Tibial nerve (tissue), 4 donors: ENCODE data around the gene ZC2HC1C. TPM values are rescaled to one million over a fixed set of nuclear protein-coding genes. Genes with fewer than 3 reads are reported as not detected.

Experiments
- DNase-seq, 2 donors: peaks; one replicate each; pipeline ENCODE4 v3.0.0-alpha.2; 2019; ENCODE audit warnings: low spot score in 2 of 2
- H3K27ac ChIP-seq, 4 donors: fragments of 200-600 bp; sonication (generic) in 3 of 4; one replicate each; pipeline ENCODE4 v1.5.1; 2017 to 2019; ENCODE audit warnings: mild to moderate bottlenecking in 1 of 4
- H3K27me3 ChIP-seq, 2 donors: fragments of 200-600 bp; sonication (generic) in 1 of 2; one replicate each; pipeline versions ENCODE4 v1.5.1 to v1.6.0; 2017 to 2019
- H3K36me3 ChIP-seq, 3 donors: fragments of 200-600 bp; sonication (generic); one replicate each; pipeline ENCODE4 v1.5.1; 2018 to 2019
- H3K4me1 ChIP-seq, 4 donors: fragments of 200-600 bp; sonication (generic) in 3 of 4; one replicate each; pipeline ENCODE4 v1.5.1; 2017 to 2019
- H3K4me3 ChIP-seq, 4 donors: fragments of 200-600 bp; sonication (generic) in 3 of 4; one replicate each; pipeline ENCODE4 v1.5.1; 2017 to 2019; ENCODE audit warnings: mild to moderate bottlenecking in 1 of 4, moderate library complexity in 1 of 4
- H3K9me3 ChIP-seq, 4 donors: fragments of 200-600 bp; sonication (generic) in 3 of 4; one replicate each; pipeline ENCODE4 v1.5.1; 2017 to 2019
- CTCF ChIP-seq, 5 experiments: fragments of 200-600 bp in 3 of 5; fragments of 450-650 bp in 2 of 5; sonication (generic) in 3 of 5; IDR thresholded peaks; one replicate each; pipeline ENCODE4 v1.5.1; 2016 to 2019; ENCODE audit warnings: antibody characterized with exemption in 5 of 5, mild to moderate bottlenecking in 3 of 5, moderate library complexity in 2 of 5
- EP300 ChIP-seq, 2 donors: sonication (generic); formaldehyde crosslinking; IDR thresholded peaks; one replicate each; pipeline ENCODE4 v1.6.1; 2017; ENCODE audit warnings: antibody characterized with exemption in 2 of 2, mild to moderate bottlenecking in 1 of 2
- POLR2A ChIP-seq, 2 donors: fragments of 450-650 bp; IDR thresholded peaks; one replicate each; pipeline ENCODE4 v1.6.1; 2017; ENCODE audit warnings: antibody characterized with exemption in 2 of 2, mild to moderate bottlenecking in 2 of 2, moderate library complexity in 2 of 2
- WGBS, 2 donors: methylation state at CpG; one replicate each; pipeline ENCODE4 v1.1.5; 2018; 5-methylcytosine and 5-hydroxymethylcytosine counted together
- total RNA-seq, 4 donors: library from RNA; depleted of rRNA; stranded (reverse); fragments of >200 nt; gene quantifications; one replicate each; pipeline ENCODE4 v1.1.0, GENCODE V29; 2016

ZC2HC1C gene
- total RNA-seq, 4 donors from 2014 or later: 0.78 to 3.1 (median 1.2) TPM

- Histone ChIP-seq H3K27ac (peak within 1 kb of the TSS; percentile 89 to 96 (median 92)), H3K9me3 (no peaks in the 10 kb centered on the region), H3K36me3 (no peaks in the 10 kb centered on the region), H3K27me3 (no peaks in the 10 kb centered on the region), H3K4me3 (peak within 1 kb of the TSS; percentile 62 to 86 (median 70)), H3K4me1 (peaks cover 0 to 43% (median 23%) of the 10 kb centered on the region in 4 donors)
- peak; percentile 64 to 67 for DNase-seq
- TF ChIP-seq EP300 (IDR thresholded peaks at IDR 0.05): peak; percentile 42 to 95
- peak in 1 of 5 experiments; percentile 32 for TF ChIP-seq CTCF (IDR thresholded peaks at IDR 0.05)
- peak; percentile 54 to 78 for TF ChIP-seq POLR2A (IDR thresholded peaks at IDR 0.05)
- WGBS, 2 donors: 0% methylated on average over 42 to 55 of the region's 59 CpGs
Observed at GRCh38 chr14:75050852-75051555, 18.4 kb upstream of the ZC2HC1C start, which contains the start of gene MLH3. TSS of gene MLH3 (minus strand) at chr14:75051467. CDS start at chr14:75049655, 1,812 bp downstream.

- Histone ChIP-seq H3K9me3 (no peaks in the 10 kb centered on the region), H3K4me3 (peak overlapping the region; percentile 62 to 86 (median 70)), H3K27me3 (no peaks in the 10 kb centered on the region), H3K27ac (peak overlapping the region; percentile 89 to 96 (median 92)), H3K36me3 (no peaks in the 10 kb centered on the region), H3K4me1 (peaks cover 0 to 43% (median 23%) of the 10 kb centered on the region in 4 donors)
- 21 to 26% methylated on average over 5 of the region's 5 CpGs for WGBS, 2 donors
- TF ChIP-seq EP300 (IDR thresholded peaks at IDR 0.05) (no peak), POLR2A (IDR thresholded peaks at IDR 0.05) (no peak), CTCF (IDR thresholded peaks at IDR 0.05) (no peak)
- no peak for DNase-seq
Observed at GRCh38 chr14:75051556-75051899, 17.9 kb upstream of the ZC2HC1C start.

DNA sequence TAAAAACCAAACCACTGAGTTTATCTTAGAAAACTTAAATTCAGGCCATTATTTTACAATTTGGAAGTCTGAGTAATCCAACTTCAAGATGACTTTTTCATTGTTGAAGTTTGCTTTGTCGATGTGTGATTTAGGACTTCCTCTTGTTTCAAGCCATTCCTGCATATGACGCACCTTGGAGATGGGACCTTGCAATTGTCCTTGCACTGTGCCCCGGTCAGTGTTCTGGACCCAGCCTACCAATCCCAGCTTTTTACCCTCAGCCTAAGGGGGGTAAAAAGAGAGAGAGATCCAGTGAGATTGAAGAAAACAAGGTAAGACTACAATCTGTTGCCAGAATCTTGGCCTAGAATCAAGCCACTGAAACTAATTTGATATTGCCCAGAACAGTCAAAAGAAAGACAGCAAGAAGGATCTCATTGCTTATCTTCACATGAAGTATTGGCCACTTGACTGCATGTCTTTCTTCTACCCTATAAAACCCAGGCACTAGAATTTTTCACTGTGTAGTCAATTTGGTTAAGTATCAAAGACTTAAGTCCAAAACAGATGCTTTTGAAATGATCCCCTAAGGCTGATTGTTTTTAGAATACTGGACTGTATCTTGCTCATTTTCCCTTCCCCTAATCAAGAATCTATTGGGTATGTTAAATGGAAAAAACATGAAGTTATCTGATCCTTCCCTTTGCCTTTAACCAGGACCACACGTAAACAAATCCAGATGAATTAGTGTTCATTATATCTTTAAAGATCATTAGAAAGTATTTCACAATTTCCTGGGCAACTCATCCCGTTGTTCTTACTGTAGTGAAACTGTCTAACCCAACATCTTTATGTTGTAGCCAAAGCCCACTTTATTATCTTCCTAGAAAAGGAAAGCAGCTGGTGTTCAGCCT lies 15.8 kb upstream of the ZC2HC1C start:
- DNase-seq: no peak
- Histone ChIP-seq H3K27me3 (no peaks in the 10 kb centered on the region), H3K27ac (no peak overlapping the region), H3K4me3 (no peak overlapping the region), H3K4me1 (peaks cover 0 to 23% (median 15%) of the 10 kb centered on the region in 4 donors), H3K9me3 (no peaks in the 10 kb centered on the region), H3K36me3 (no peaks in the 10 kb centered on the region)
- 66 to 67% methylated on average over 5 of the region's 5 CpGs for WGBS, 2 donors
- TF ChIP-seq EP300 (IDR thresholded peaks at IDR 0.05) (no peak), POLR2A (IDR thresholded peaks at IDR 0.05) (no peak), CTCF (IDR thresholded peaks at IDR 0.05) (no peak)

GRCh38 chr14:75054421-75054820 lies 15.0 kb upstream of the ZC2HC1C start:
- WGBS, 2 donors: 53 to 86% methylated on average over 1 of the region's 1 CpG
- Histone ChIP-seq H3K4me3 (no peak overlapping the region), H3K4me1 (peaks cover 0 to 16% (median 11%) of the 10 kb centered on the region in 4 donors), H3K27ac (no peak overlapping the region), H3K27me3 (no peaks in the 10 kb centered on the region), H3K9me3 (no peaks in the 10 kb centered on the region), H3K36me3 (no peaks in the 10 kb centered on the region)
- TF ChIP-seq CTCF (IDR thresholded peaks at IDR 0.05) (no peak), EP300 (IDR thresholded peaks at IDR 0.05) (no peak), POLR2A (IDR thresholded peaks at IDR 0.05) (no peak)
- no peak for DNase-seq
